Liver (tissue), 3 donors: ENCODE data around the gene CRTC2.

ENCODE experiments used
- HNF4A ChIP-seq, 2 donors: conservative IDR thresholded peaks; 2 replicates each; pipeline ENCODE4 v1.6.1; 2016; ENCODE audit warnings: antibody characterized with exemption in 2 of 2, mild to moderate bottlenecking in 2 of 2
- HNF4G ChIP-seq: IDR thresholded peaks from 2 replicates; pipeline ENCODE4 v1.6.1; 2016; ENCODE audit warnings: antibody characterized with exemption
- SP1 ChIP-seq: IDR thresholded peaks from 2 replicates; pipeline ENCODE4 v1.6.1; 2018; ENCODE audit warnings: antibody characterized with exemption, mild to moderate bottlenecking
- YY1 ChIP-seq: IDR thresholded peaks from 2 replicates; pipeline ENCODE4 v1.6.1; 2016; ENCODE audit warnings: antibody characterized with exemption, mild to moderate bottlenecking
- TF ChIP-seq, protein P1 (sequence below): fragments of 150-350 bp; IDR thresholded peaks from 2 replicates; pipeline ENCODE4 v1.5.1; 2017; ENCODE audit warnings: improper control_type of control experiment, low read depth, low read length; ENCODE audit not compliant: missing input control
- donor health status: healthy.
- donor health status: healthy.

DNA sequence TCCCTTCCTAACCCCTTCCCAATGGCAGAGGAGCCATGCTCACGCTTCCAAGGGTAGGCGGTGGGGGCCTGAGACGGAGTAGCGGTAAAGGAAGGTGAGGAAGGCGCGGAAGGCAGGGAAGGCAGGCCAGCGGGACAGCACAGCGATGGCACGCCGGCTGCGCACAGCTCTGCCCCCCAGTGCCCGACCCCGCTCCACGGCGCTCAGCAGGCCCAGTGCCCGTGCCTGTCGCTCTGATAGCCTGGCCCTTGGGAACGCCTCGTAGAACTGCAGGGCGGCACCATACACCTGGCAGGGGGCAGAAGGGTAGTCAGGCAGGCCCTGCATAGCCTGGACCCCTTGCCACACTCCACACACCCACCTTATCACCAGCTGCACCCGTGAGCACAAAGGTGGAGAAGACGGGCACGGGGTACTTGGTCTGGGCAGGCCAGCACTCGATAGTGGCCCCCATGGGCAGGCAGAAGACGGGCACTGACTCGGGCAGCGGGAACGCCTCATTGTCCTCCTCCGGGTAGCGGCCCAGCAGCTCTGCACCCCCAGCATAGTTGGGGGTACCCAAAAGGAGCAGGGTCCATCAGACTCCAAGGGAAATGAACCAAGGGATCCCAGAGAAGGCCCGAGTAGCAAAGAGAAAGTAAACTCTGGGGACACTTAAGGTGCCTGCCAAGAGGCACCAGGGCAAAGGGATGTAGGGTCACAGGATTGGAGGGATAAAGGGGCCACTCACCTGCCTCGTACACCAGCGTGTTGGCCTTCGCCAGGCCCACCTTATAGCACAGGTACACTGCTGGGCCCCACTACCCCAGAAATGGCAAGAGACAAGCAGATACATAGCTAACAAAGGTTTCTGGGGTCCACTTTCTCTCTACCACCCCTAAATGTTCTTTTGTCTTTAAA is 16.3 kb downstream of the CRTC2 start:
- TF ChIP-seq, protein P1, sequence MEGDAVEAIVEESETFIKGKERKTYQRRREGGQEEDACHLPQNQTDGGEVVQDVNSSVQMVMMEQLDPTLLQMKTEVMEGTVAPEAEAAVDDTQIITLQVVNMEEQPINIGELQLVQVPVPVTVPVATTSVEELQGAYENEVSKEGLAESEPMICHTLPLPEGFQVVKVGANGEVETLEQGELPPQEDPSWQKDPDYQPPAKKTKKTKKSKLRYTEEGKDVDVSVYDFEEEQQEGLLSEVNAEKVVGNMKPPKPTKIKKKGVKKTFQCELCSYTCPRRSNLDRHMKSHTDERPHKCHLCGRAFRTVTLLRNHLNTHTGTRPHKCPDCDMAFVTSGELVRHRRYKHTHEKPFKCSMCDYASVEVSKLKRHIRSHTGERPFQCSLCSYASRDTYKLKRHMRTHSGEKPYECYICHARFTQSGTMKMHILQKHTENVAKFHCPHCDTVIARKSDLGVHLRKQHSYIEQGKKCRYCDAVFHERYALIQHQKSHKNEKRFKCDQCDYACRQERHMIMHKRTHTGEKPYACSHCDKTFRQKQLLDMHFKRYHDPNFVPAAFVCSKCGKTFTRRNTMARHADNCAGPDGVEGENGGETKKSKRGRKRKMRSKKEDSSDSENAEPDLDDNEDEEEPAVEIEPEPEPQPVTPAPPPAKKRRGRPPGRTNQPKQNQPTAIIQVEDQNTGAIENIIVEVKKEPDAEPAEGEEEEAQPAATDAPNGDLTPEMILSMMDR = no peak
- no peak for TF ChIP-seq HNF4A (conservative IDR thresholded peaks at IDR 0.05)
- no peak for TF ChIP-seq SP1
- no peak for TF ChIP-seq YY1
- TF ChIP-seq HNF4G = no peak
